Measurements from ENCODE around the gene PGAP1.

GRCh38 chr2:196821195-196821594 lies 105.3 kb downstream of the PGAP1 start:
- no peak for TF ChIP-seq CTCF (conservative IDR thresholded peaks at IDR 0.05; ENCODE audit: low read length)
- TF ChIP-seq EZH2phosphoT487 (IDR thresholded peaks at IDR 0.05; ENCODE audit: borderline replicate concordance): no peak

All from Loucy (cell line).